GM12878 (cell line): ENCODE results near the gene CEP250. TPM values are rescaled to one million over a fixed set of nuclear protein-coding genes. Genes with fewer than 3 reads are reported as not detected.

Source experiments
- ATAC-seq: fragments of 200-7000 bp; cut with Tn5 transposase; 3 replicates; pipeline ENCODE4 v1.9.1; 2020; ENCODE audit warnings: mild to moderate bottlenecking, moderate library complexity
- BruUV-seq: library from RNA; stranded (reverse); fragments of 400-500 nt; replicated peaks from 2 replicates; lab custom pipeline; 2021; lab: Mats Ljungman, UMichigan
- CTCF ChIA-PET: fragments of 300-600 bp; sonication (Branson Sonifier 250); formaldehyde crosslinking; extraction: SDS; loops from one replicate; lab custom pipeline; 2021; ENCODE audit warnings: inconsistent platforms; lab: Yijun Ruan, JAX
- POLR2A ChIA-PET: fragments of 350-600 bp; formaldehyde crosslinking; extraction: SDS; loops from one replicate; lab custom pipeline; 2021; ENCODE audit warnings: inconsistent platforms; lab: Charles Lee
- RAD21 ChIA-PET: fragments of 300-600 bp; sonication (Branson Sonifier 250); formaldehyde crosslinking; loops from one replicate; lab custom pipeline; 2023; ENCODE audit warnings: antibody characterized with exemption; ENCODE audit not compliant: unreplicated experiment; lab: Charles Lee
- SMC1A ChIA-PET: fragments of 300-600 bp; sonication (Branson Sonifier 250); formaldehyde crosslinking; loops from one replicate; lab custom pipeline; 2023; ENCODE audit not compliant: unreplicated experiment, uncharacterized antibody; lab: Charles Lee
- DNase-seq: peaks from one replicate; pipeline ENCODE4 v3.0.0-alpha.2; 2011; ENCODE audit warnings: low read depth, low spot score
- FAIRE-seq: peaks from 3 replicates; lab custom pipeline; 2011; peaks lifted over from hg19 to GRCh38; lab: Jason Lieb, UNC
- H2AFZ ChIP-seq: 2 replicates; pipeline ENCODE4 v1.6.0; 2011; ENCODE audit warnings: low read depth, low read length, control low read depth; ENCODE audit not compliant: control insufficient read depth
- H3K27ac ChIP-seq: 2 replicates; pipeline ENCODE4 v1.5.1; 2011; ENCODE audit warnings: control low read depth; ENCODE audit not compliant: control insufficient read depth, insufficient read depth
- H3K27me3 ChIP-seq, 2 experiments: replicated peaks in 1 of 2; 2 replicates each; pipeline versions ENCODE4 v1.6.0 to v1.6.1; 2011; ENCODE audit warnings: low read length in 1 of 2; ENCODE audit not compliant: control insufficient read depth in 2 of 2, insufficient read depth in 2 of 2
- H3K36me3 ChIP-seq, 2 experiments: 2 replicates each; pipeline ENCODE4 v1.5.1; 2011; ENCODE audit warnings: low read length in 1 of 2; ENCODE audit not compliant: control insufficient read depth in 2 of 2, insufficient read depth in 2 of 2
- H3K4me1 ChIP-seq: 2 replicates; pipeline ENCODE4 v1.6.1; 2011; ENCODE audit warnings: mild to moderate bottlenecking, low read length, moderate library complexity, mixed read lengths; ENCODE audit not compliant: control insufficient read depth, insufficient read depth
- H3K4me2 ChIP-seq: 2 replicates; pipeline ENCODE4 v1.6.0; 2011; ENCODE audit warnings: control low read depth; ENCODE audit not compliant: control insufficient read depth, insufficient read depth
- H3K4me3 ChIP-seq: fragments of 200-600 bp; sonication (generic); 2 replicates; pipeline ENCODE4 v1.5.1; 2016
- H3K79me2 ChIP-seq: 2 replicates; pipeline ENCODE4 v1.6.0; 2011; ENCODE audit warnings: low read length; ENCODE audit not compliant: control insufficient read depth, insufficient read depth
- H3K9ac ChIP-seq: 2 replicates; pipeline ENCODE4 v1.8.0; 2011; ENCODE audit warnings: low read length, control low read depth, mixed read lengths; ENCODE audit not compliant: control insufficient read depth, insufficient read depth
- H3K9me3 ChIP-seq: replicated peaks from 3 replicates; pipeline ENCODE4 v1.5.1; 2011; ENCODE audit warnings: mild to moderate bottlenecking, low read length; ENCODE audit not compliant: control insufficient read depth, insufficient read depth
- H4K20me1 ChIP-seq: 2 replicates; pipeline ENCODE4 v1.6.0; 2011; ENCODE audit not compliant: control insufficient read depth, insufficient read depth
- BCL3 ChIP-seq: IDR thresholded peaks from 2 replicates; pipeline ENCODE4 v1.6.1; 2011; ENCODE audit warnings: borderline replicate concordance, low read depth, mild to moderate bottlenecking, moderate library complexity, low read length; ENCODE audit not compliant: insufficient read depth, poor library complexity, severe bottlenecking
- CTCF ChIP-seq, 3 experiments: IDR thresholded peaks in 2 of 3; conservative IDR thresholded peaks in 1 of 3; 2 replicates each; pipeline ENCODE4 v1.5.1; 2011; ENCODE audit warnings: low read depth in 3 of 3, low read length in 3 of 3, mild to moderate bottlenecking in 3 of 3, control low read depth in 2 of 3, moderate library complexity in 2 of 3, inconsistent platforms in 1 of 3, mixed read lengths in 1 of 3; ENCODE audit not compliant: control insufficient read depth in 2 of 3, insufficient read depth in 1 of 3; ENCODE audit errors: extremely low read depth in 1 of 3
- RBBP5 ChIP-seq: fragments of 200-600 bp; sonication (generic); conservative IDR thresholded peaks from 2 replicates; pipeline ENCODE4 v1.6.1; 2016
- TAF1 ChIP-seq: IDR thresholded peaks from 2 replicates; pipeline ENCODE4 v1.6.1; 2011; ENCODE audit warnings: mild to moderate bottlenecking, low read depth, low read length, borderline replicate concordance
- YBX1 ChIP-seq: fragments of 450-650 bp; IDR thresholded peaks from 2 replicates; pipeline ENCODE4 v1.6.1; 2016; ENCODE audit warnings: antibody characterized with exemption
- WGBS: methylation state at CpG from one replicate; pipeline ENCODE4 v1.1.6; 2016; ENCODE audit warnings: low lambda C conversion rate; ENCODE audit not compliant: insufficient replicate concordance, insufficient coverage; ENCODE audit errors: missing lambda C conversion rate; 5-methylcytosine and 5-hydroxymethylcytosine counted together
- in situ Hi-C: fragments of 300-500 bp; cut with MboI; formaldehyde crosslinking; loops from 9 replicates; pipeline ENCODE4 v1.14.3; 2018; ENCODE audit warnings: mixed read lengths
- intact Hi-C: fragments of 100-400 bp; cut with micrococcal nuclease; formaldehyde crosslinking; loops from one replicate; pipeline ENCODE4 v1.14.2; 2022; ENCODE audit not compliant: unreplicated experiment
- polyA plus RNA-seq, 11 experiments: library from polyadenylated mRNA; depleted of rRNA in 4 of 11; unstranded in 6 of 11; stranded (reverse) in 5 of 11; fragments of >200 nt; fragmentation: Nextera tagmentation in 4 of 11; fragmentation: Illumina TruSeq in 1 of 11; extraction: Ambion mirVana in 4 of 11; extraction: Trizol in 1 of 11; gene quantifications; 1 replicate in 1 of 11; 2 replicates in 10 of 11; pipeline versions ENCODE4 v1.2.1 to v1.2.3, GENCODE V29; 2011 to 2016; ENCODE audit warnings: inconsistent platforms in 2 of 11, missing spikeins in 2 of 11, low read depth in 1 of 11
- total RNA-seq, 4 experiments: library from RNA; depleted of rRNA in 3 of 4; stranded (reverse); fragments of >200 nt in 3 of 4; fragmentation: Illumina TruSeq in 1 of 4; extraction: Trizol in 1 of 4; gene quantifications; 2 replicates each; pipeline versions ENCODE4 v1.2.1 to v1.2.3, GENCODE V29; 2013 to 2021

The CEP250 gene
- total and polyA plus RNA-seq, 10 of the 15 experiments (the other 5 are each of a cell fraction or from before 2014, with no cell fraction given) = 2.4 to 41.6 (median 25.7) TPM

- no peak for TF ChIP-seq CTCF (IDR thresholded peaks at IDR 0.05 in 2 of 3, conservative IDR thresholded peaks at IDR 0.05 in 1 of 3; ENCODE audit: control insufficient read depth in 2 of 3, extremely low read depth in 1 of 3, insufficient read depth in 1 of 3, low read depth in 3 of 3, low read length in 3 of 3)
- peak; percentile 49 for TF ChIP-seq BCL3
- TF ChIP-seq RBBP5 = no peak
- no peak for TF ChIP-seq TAF1
- no peak for TF ChIP-seq YBX1
- POLR2A ChIA-PET = no interaction called here
- H3K79me2 ChIP-seq = no peaks in the 10 kb centered on the region
- intact Hi-C loops (no loop called here), in situ Hi-C loops (no loop called here)
- 78% methylated on average over 50 of the region's 53 CpGs for WGBS
- no peaks in the 10 kb centered on the region for H3K4me1 ChIP-seq
- H3K4me2 ChIP-seq = no peak overlapping the region
- CTCF ChIA-PET = interaction anchor here (0.6 to 1.6 kb wide), 3 partner anchors 13 to 214 kb away, joined by 3 to 6 read pairs (median 4); no protein-coding TSS in a partner anchor
- RAD21 ChIA-PET = no interaction called here
- no peak overlapping the region for H3K27ac ChIP-seq
- SMC1A ChIA-PET = no interaction called here
- FAIRE-seq = no peak
- H3K36me3 ChIP-seq = no peaks in the 10 kb centered on the region
- no TSS peak for BruUV-seq
- DNase-seq = no peak
- H3K9ac ChIP-seq = no peak overlapping the region
- H3K4me3 ChIP-seq = no peak overlapping the region
- H3K27me3 ChIP-seq = no peaks in the 10 kb centered on the region; a peak in 1 of 4 replicates
- ATAC-seq = no peak
- no peak overlapping the region for H2AFZ ChIP-seq
- H4K20me1 ChIP-seq = no peaks in the 10 kb centered on the region
- no peaks in the 10 kb centered on the region for H3K9me3 ChIP-seq
Measured at GRCh38 chr20:35434085-35435005, 21.1 kb upstream of the CEP250 start.
